HepG2 (cell line): Measurements from ENCODE around the gene CHCHD3. TPM values are rescaled to one million over a fixed set of nuclear protein-coding genes. Genes with fewer than 3 reads are reported as not detected.

Experiments used
- ATAC-seq: fragments of 200-7000 bp; cut with Tn5 transposase; 3 replicates; pipeline ENCODE4 v1.9.1; 2020; ENCODE audit warnings: mild to moderate bottlenecking, moderate library complexity
- BruUV-seq: library from RNA; stranded (reverse); fragments of 400-500 nt; replicated peaks from 2 replicates; lab custom pipeline; 2021; lab: Mats Ljungman, UMichigan
- CTCF ChIA-PET: fragments of 300-600 bp; formaldehyde crosslinking; extraction: SDS; loops from one replicate; lab custom pipeline; 2021; ENCODE audit warnings: low total read pairs, inconsistent platforms, low intra/inter-chr PET ratio; lab: Yijun Ruan, JAX
- POLR2A ChIA-PET: fragments of 350-600 bp; sonication (Branson Sonifier 250); formaldehyde crosslinking; loops from one replicate; lab custom pipeline; 2020; ENCODE audit warnings: antibody characterized with exemption, inconsistent platforms; lab: Yijun Ruan, JAX
- DNase-seq: peaks from one replicate; pipeline ENCODE4 v3.0.0-alpha.2; 2015; ENCODE audit warnings: low spot score
- FAIRE-seq: peaks from 3 replicates; lab custom pipeline; 2011; peaks lifted over from hg19 to GRCh38; lab: Jason Lieb, UNC
- H2AFZ ChIP-seq: one replicate; pipeline ENCODE4 v1.6.1; 2011; ENCODE audit warnings: low read length, inconsistent platforms
- H3K27ac ChIP-seq: fragments of 300-600 bp; 3 replicates; pipeline ENCODE4 v1.8.0; 2011; ENCODE audit warnings: mixed run types, mild to moderate bottlenecking, mixed read lengths, low read length, inconsistent platforms; ENCODE audit not compliant: insufficient read depth; ENCODE audit errors: extremely low read length
- H3K27me3 ChIP-seq, 2 experiments: fragments of 200-600 bp in 1 of 2; 2 replicates in 1 of 2; 3 replicates in 1 of 2; pipeline versions ENCODE4 v1.6.0 to v1.8.0; 2011; ENCODE audit warnings: low read length in 2 of 2, mild to moderate bottlenecking in 2 of 2, moderate library complexity in 2 of 2, inconsistent platforms in 1 of 2; ENCODE audit not compliant: insufficient read depth in 2 of 2, control insufficient read depth in 1 of 2
- H3K36me3 ChIP-seq, 2 experiments: fragments of 200-600 bp in 1 of 2; replicated peaks in 1 of 2; 2 replicates in 1 of 2; 3 replicates in 1 of 2; pipeline versions ENCODE4 v1.5.1 to v1.8.0; 2011; ENCODE audit warnings: low read length in 2 of 2, inconsistent platforms in 1 of 2; ENCODE audit not compliant: insufficient read depth in 2 of 2, control insufficient read depth in 1 of 2
- H3K4me1 ChIP-seq: 2 replicates; pipeline ENCODE4 v1.5.1; 2012; ENCODE audit warnings: low read length, inconsistent platforms; ENCODE audit not compliant: insufficient read depth
- H3K4me2 ChIP-seq: 2 replicates; pipeline ENCODE4 v1.6.0; 2011; ENCODE audit warnings: low read depth, low read length, inconsistent platforms
- H3K4me3 ChIP-seq, 3 experiments: fragments of 200-600 bp in 1 of 3; sonication (generic), shearing (Covaris generic) in 1 of 3; replicated peaks in 1 of 3; 2 replicates each; pipeline ENCODE4 v1.5.1; 2011 to 2016; ENCODE audit warnings: low read length in 3 of 3, inconsistent platforms in 2 of 3, low read depth in 2 of 3, mild to moderate bottlenecking in 2 of 3, control low read depth in 1 of 3, mixed read lengths in 1 of 3; ENCODE audit not compliant: insufficient read depth in 1 of 3
- H3K79me2 ChIP-seq: one replicate; pipeline ENCODE4 v1.6.1; 2011; ENCODE audit warnings: low read length, inconsistent platforms; ENCODE audit not compliant: insufficient read depth
- H3K9ac ChIP-seq: 2 replicates; pipeline ENCODE4 v1.6.0; 2011; ENCODE audit warnings: mild to moderate bottlenecking, low read depth, low read length, inconsistent platforms; ENCODE audit not compliant: insufficient read depth
- H3K9me3 ChIP-seq: 2 replicates; pipeline ENCODE4 v1.5.1; 2012; ENCODE audit warnings: mild to moderate bottlenecking, low read length
- H4K20me1 ChIP-seq: 2 replicates; pipeline ENCODE4 v1.6.0; 2011; ENCODE audit warnings: inconsistent platforms, mild to moderate bottlenecking, low read length, moderate library complexity; ENCODE audit not compliant: insufficient read depth
- FOXC1 ChIP-seq: sonication (generic); formaldehyde crosslinking; IDR thresholded peaks from 2 replicates; pipeline ENCODE4 v1.8.0; 2022; ENCODE audit warnings: mild to moderate bottlenecking, missing genetic modification reagents, borderline replicate concordance
- PHF20 ChIP-seq: sonication (generic); formaldehyde crosslinking; IDR thresholded peaks from 2 replicates; pipeline ENCODE4 v1.5.0; 2020; ENCODE audit warnings: mild to moderate bottlenecking, missing genetic modification reagents
- PTBP1 ChIP-seq: fragments of 200-400 bp; formaldehyde crosslinking; IDR thresholded peaks from 2 replicates; pipeline ENCODE4 v1.6.1; 2018; ENCODE audit warnings: low read length, low read depth; ENCODE audit not compliant: poor library complexity, severe bottlenecking
- ZFP62 ChIP-seq: sonication (generic); formaldehyde crosslinking; IDR thresholded peaks from 2 replicates; pipeline ENCODE4 v1.4.0; 2020; ENCODE audit warnings: missing genetic modification reagents
- ZMYM3 ChIP-seq: sonication (generic); formaldehyde crosslinking; IDR thresholded peaks from 2 replicates; pipeline ENCODE4 v1.5.1; 2020; ENCODE audit warnings: mild to moderate bottlenecking, missing genetic modification reagents
- ZNF138 ChIP-seq: sonication (generic); formaldehyde crosslinking; IDR thresholded peaks from 2 replicates; pipeline ENCODE4 v1.5.0; 2020; ENCODE audit warnings: mild to moderate bottlenecking, low read depth, missing genetic modification reagents
- ZNF484 ChIP-seq: sonication (generic); formaldehyde crosslinking; IDR thresholded peaks from 2 replicates; pipeline ENCODE4 v1.5.1; 2020; ENCODE audit warnings: mild to moderate bottlenecking, low read depth, missing genetic modification reagents, borderline replicate concordance
- ZNF761 ChIP-seq: sonication (generic); formaldehyde crosslinking; conservative IDR thresholded peaks from 2 replicates; pipeline ENCODE4 v1.4.0; 2020; ENCODE audit warnings: mild to moderate bottlenecking, missing genetic modification reagents
- WGBS: methylation state at CpG from one replicate; pipeline ENCODE4 v1.1.6; 2017; ENCODE audit warnings: low lambda C conversion rate; 5-methylcytosine and 5-hydroxymethylcytosine counted together
- in situ Hi-C: cut with HindIII; loops from 2 replicates; pipeline ENCODE4 v1.10.0; 2017; ENCODE audit warnings: low pct_unique_long_range_greater_than_20kb; ENCODE audit not compliant: extremely low pct_ligation_motif_present
- intact Hi-C: fragments of 100-400 bp; cut with micrococcal nuclease; formaldehyde crosslinking; loops from one replicate; pipeline ENCODE4 v1.10.0; 2022; ENCODE audit not compliant: unreplicated experiment
- polyA plus RNA-seq, 8 experiments: library from polyadenylated mRNA; depleted of rRNA in 3 of 8; stranded (reverse) in 7 of 8; unstranded in 1 of 8; fragments of >200 nt; fragmentation: Illumina TruSeq in 4 of 8; extraction: Trizol in 4 of 8; gene quantifications; 2 replicates each; pipeline versions ENCODE4 v1.2.1 to v1.2.3, GENCODE V29; 2011 to 2016; ENCODE audit warnings: low read depth in 4 of 8, missing spikeins in 1 of 8, mixed read lengths in 1 of 8; ENCODE audit not compliant: insufficient read depth in 1 of 8
- total RNA-seq, 5 experiments: library from RNA; depleted of rRNA; stranded (reverse); fragments of >200 nt; fragmentation: Illumina TruSeq; extraction: Trizol; gene quantifications; 2 replicates each; pipeline ENCODE4 v1.2.3, GENCODE V29; 2016; ENCODE audit warnings: low read depth in 1 of 5
- TF ChIP-seq, protein P1 (sequence below), 2 experiments: fragments of 450-650 bp in 1 of 2; sonication (generic) in 1 of 2; formaldehyde crosslinking in 1 of 2; IDR thresholded peaks; 2 replicates each; pipeline versions ENCODE4 v1.6.1 to v1.8.0; 2016 to 2022; ENCODE audit warnings: antibody characterized with exemption in 1 of 2, mild to moderate bottlenecking in 1 of 2, missing genetic modification reagents in 1 of 2

CHCHD3 gene
- total and polyA plus RNA-seq, 2 of the 13 experiments (the other 11 are each of a cell fraction or from before 2014, with no cell fraction given): 32.7 to 86.8 TPM

DNA sequence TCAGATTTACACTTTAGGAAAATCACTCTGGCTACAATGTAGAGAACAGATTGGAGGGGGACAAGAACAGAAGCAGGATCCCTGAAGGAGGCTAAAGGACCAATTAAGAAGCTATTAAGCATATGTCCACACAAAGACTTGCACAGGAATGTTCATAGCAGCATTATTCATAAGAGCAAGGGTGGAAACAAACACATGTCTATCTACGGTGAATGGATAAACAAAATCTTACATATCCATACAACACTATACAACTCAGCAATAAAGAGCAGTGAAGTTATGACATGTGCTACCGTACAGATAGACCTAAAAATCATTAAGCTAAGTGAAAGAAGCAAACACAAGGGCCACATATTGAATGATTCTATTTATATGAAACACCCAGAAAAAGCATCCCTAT is 10.4 kb downstream of the CHCHD3 start:
- TF ChIP-seq ZNF484 (CRISPR knock-in tag): no peak
- no peak for TF ChIP-seq ZNF761 (CRISPR knock-in tag)
- TF ChIP-seq PHF20 (CRISPR knock-in tag): no peak
- H4K20me1 ChIP-seq: no peaks in the 10 kb centered on the region
- no peak for ATAC-seq
- no peaks in the 10 kb centered on the region for H3K9me3 ChIP-seq
- H3K36me3 ChIP-seq: peaks cover 5 to 23% of the 10 kb centered on the region in 2 experiments; a peak in 4 of 5 replicates
- 98% methylated on average over 2 of the region's 2 CpGs for WGBS
- BruUV-seq: no TSS peak
- in situ Hi-C loops: no loop called here
- H3K27ac ChIP-seq: no peak overlapping the region
- intact Hi-C loops: no loop called here
- peaks cover 29% of the 10 kb centered on the region for H3K79me2 ChIP-seq
- no peak overlapping the region for H3K4me3 ChIP-seq
- ChIA-PET POLR2A (no interaction called here), CTCF (no interaction called here)
- no peak overlapping the region for H2AFZ ChIP-seq
- no peak for FAIRE-seq
- H3K4me1 ChIP-seq: no peaks in the 10 kb centered on the region
- no peaks in the 10 kb centered on the region for H3K27me3 ChIP-seq
- H3K9ac ChIP-seq: no peak overlapping the region
- no peak for DNase-seq
- H3K4me2 ChIP-seq: no peak overlapping the region

DNA sequence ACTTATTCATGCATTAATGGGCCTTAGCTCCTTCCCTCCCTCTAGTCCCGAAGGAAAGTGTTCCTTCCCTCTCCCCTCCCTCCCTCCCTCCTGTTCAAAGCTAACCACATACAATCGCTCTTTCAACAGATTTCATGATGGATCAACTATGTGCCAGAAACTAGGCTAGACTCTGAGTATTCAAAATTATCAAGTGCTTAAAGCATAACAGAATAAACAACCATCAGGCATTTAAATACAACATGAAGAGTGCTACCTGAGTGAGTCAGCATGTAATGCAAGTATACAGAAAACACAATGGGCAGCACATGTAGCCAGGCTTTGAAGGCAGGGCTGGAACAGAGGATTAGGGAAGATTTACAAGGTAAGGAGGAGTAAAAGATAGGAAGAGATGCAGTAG is 11.3 kb downstream of the CHCHD3 start:
- intact Hi-C loops (no loop called here), in situ Hi-C loops (no loop called here)
- H3K36me3 ChIP-seq: peaks cover 5 to 25% of the 10 kb centered on the region in 2 experiments; a peak in 4 of 5 replicates
- H4K20me1 ChIP-seq: no peaks in the 10 kb centered on the region
- no TSS peak for BruUV-seq
- no peak for FAIRE-seq
- H3K9ac ChIP-seq: no peak overlapping the region
- H3K4me2 ChIP-seq: no peak overlapping the region
- ChIA-PET CTCF (no interaction called here), POLR2A (no interaction called here)
- peaks cover 19% of the 10 kb centered on the region for H3K79me2 ChIP-seq
- 91% methylated on average over 2 of the region's 2 CpGs for WGBS
- no peaks in the 10 kb centered on the region for H3K4me1 ChIP-seq
- H3K9me3 ChIP-seq: no peaks in the 10 kb centered on the region
- no peaks in the 10 kb centered on the region for H3K27me3 ChIP-seq
- no peak for ATAC-seq
- H3K4me3 ChIP-seq: no peak overlapping the region
- DNase-seq: no peak
- no peak overlapping the region for H3K27ac ChIP-seq
- no peak overlapping the region for H2AFZ ChIP-seq
- no peak for TF ChIP-seq FOXC1 (CRISPR knock-in tag)
- TF ChIP-seq ZMYM3: no peak
- no peak for TF ChIP-seq ZNF138 (CRISPR knock-in tag)
- no peak for TF ChIP-seq ZFP62 (CRISPR knock-in tag)
- no peak for TF ChIP-seq PTBP1
- TF ChIP-seq, protein P1, sequence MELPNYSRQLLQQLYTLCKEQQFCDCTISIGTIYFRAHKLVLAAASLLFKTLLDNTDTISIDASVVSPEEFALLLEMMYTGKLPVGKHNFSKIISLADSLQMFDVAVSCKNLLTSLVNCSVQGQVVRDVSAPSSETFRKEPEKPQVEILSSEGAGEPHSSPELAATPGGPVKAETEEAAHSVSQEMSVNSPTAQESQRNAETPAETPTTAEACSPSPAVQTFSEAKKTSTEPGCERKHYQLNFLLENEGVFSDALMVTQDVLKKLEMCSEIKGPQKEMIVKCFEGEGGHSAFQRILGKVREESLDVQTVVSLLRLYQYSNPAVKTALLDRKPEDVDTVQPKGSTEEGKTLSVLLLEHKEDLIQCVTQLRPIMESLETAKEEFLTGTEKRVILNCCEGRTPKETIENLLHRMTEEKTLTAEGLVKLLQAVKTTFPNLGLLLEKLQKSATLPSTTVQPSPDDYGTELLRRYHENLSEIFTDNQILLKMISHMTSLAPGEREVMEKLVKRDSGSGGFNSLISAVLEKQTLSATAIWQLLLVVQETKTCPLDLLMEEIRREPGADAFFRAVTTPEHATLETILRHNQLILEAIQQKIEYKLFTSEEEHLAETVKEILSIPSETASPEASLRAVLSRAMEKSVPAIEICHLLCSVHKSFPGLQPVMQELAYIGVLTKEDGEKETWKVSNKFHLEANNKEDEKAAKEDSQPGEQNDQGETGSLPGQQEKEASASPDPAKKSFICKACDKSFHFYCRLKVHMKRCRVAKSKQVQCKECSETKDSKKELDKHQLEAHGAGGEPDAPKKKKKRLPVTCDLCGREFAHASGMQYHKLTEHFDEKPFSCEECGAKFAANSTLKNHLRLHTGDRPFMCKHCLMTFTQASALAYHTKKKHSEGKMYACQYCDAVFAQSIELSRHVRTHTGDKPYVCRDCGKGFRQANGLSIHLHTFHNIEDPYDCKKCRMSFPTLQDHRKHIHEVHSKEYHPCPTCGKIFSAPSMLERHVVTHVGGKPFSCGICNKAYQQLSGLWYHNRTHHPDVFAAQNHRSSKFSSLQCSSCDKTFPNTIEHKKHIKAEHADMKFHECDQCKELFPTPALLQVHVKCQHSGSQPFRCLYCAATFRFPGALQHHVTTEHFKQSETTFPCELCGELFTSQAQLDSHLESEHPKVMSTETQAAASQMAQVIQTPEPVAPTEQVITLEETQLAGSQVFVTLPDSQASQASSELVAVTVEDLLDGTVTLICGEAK (IDR thresholded peaks at IDR 0.05): no peak
- TF ChIP-seq, protein P1 (CRISPR knock-in tag; IDR thresholded peaks at IDR 0.05): no peak
